RWPE2 (cell line): ENCODE data around the gene TOMM6.

Source experiments
- ATAC-seq: fragments of 200-7000 bp; cut with Tn5 transposase; 3 replicates; pipeline ENCODE4 v1.9.1; 2021; ENCODE audit warnings: low read depth
- DNase-seq: peaks from one replicate; pipeline ENCODE4 v3.0.0-alpha.2; 2020; ENCODE audit warnings: low spot score
- H3K27ac ChIP-seq: fragments of 450-650 bp; 2 replicates; pipeline ENCODE4 v1.5.1; 2017; ENCODE audit warnings: mild to moderate bottlenecking; ENCODE audit not compliant: poor library complexity, severe bottlenecking
- H3K27me3 ChIP-seq: fragments of 250-450 bp; sonication (Bioruptor Pico); 2 replicates; pipeline ENCODE4 v1.5.1; 2021; ENCODE audit warnings: mild to moderate bottlenecking, moderate library complexity; ENCODE audit not compliant: insufficient read depth, poor library complexity, severe bottlenecking
- H3K36me3 ChIP-seq: fragments of 250-450 bp; sonication (Bioruptor Pico); 2 replicates; pipeline ENCODE4 v1.5.1; 2020; ENCODE audit warnings: low read depth, mild to moderate bottlenecking, moderate library complexity
- H3K4me1 ChIP-seq: fragments of 250-450 bp; sonication (Bioruptor Pico); 2 replicates; pipeline ENCODE4 v1.5.1; 2021; ENCODE audit warnings: mild to moderate bottlenecking, moderate library complexity; ENCODE audit not compliant: insufficient read depth, poor library complexity, severe bottlenecking
- H3K4me3 ChIP-seq: fragments of 250-450 bp; sonication (Bioruptor Pico); 2 replicates; pipeline ENCODE4 v1.5.1; 2021; ENCODE audit warnings: mild to moderate bottlenecking, moderate library complexity; ENCODE audit not compliant: severe bottlenecking
- H3K9me3 ChIP-seq: fragments of 250-450 bp; sonication (Bioruptor Pico); 2 replicates; pipeline ENCODE4 v1.5.1; 2021; ENCODE audit warnings: mild to moderate bottlenecking, moderate library complexity; ENCODE audit not compliant: severe bottlenecking
- CTCF ChIP-seq: fragments of 450-650 bp; IDR thresholded peaks from one replicate; pipeline ENCODE4 v1.5.1; 2017; ENCODE audit warnings: mild to moderate bottlenecking, moderate library complexity; ENCODE audit not compliant: poor library complexity, severe bottlenecking

The TOMM6 gene

GRCh38 chr6:41789390-41789724 is 1.9 kb downstream of the TOMM6 start:
- Histone ChIP-seq H3K27ac (peak overlapping the region; percentile 69), H3K4me1 (peaks cover 8% of the 10 kb centered on the region), H3K4me3 (no peak overlapping the region), H3K36me3 (peaks cover 49% of the 10 kb centered on the region), H3K27me3 (no peaks in the 10 kb centered on the region), H3K9me3 (no peaks in the 10 kb centered on the region)
- no peak for DNase-seq
- ATAC-seq, result no peak
- TF ChIP-seq CTCF, result no peak

GRCh38 chr6:41790045-41790444 is 2.6 kb downstream of the TOMM6 start:
- Histone ChIP-seq H3K9me3 (no peaks in the 10 kb centered on the region), H3K36me3 (peaks cover 52% of the 10 kb centered on the region), H3K27ac (no peak overlapping the region), H3K4me3 (no peak overlapping the region), H3K27me3 (no peaks in the 10 kb centered on the region), H3K4me1 (peaks cover 8% of the 10 kb centered on the region)
- DNase-seq (no peak), ATAC-seq (no peak)
- no peak for TF ChIP-seq CTCF

GRCh38 chr6:41791305-41791704 is 3.8 kb downstream of the TOMM6 start:
- no peaks in the 10 kb centered on the region for H3K27me3 ChIP-seq
- ATAC-seq (no peak), DNase-seq (no peak)
- H3K36me3 ChIP-seq, result peaks cover 52% of the 10 kb centered on the region
- peaks cover 8% of the 10 kb centered on the region for H3K4me1 ChIP-seq
- no peak overlapping the region for H3K4me3 ChIP-seq
- no peaks in the 10 kb centered on the region for H3K9me3 ChIP-seq
- no peak overlapping the region for H3K27ac ChIP-seq
- TF ChIP-seq CTCF, result no peak

GRCh38 chr6:41791984-41792383 is 4.5 kb downstream of the TOMM6 start:
- Histone ChIP-seq H3K4me1 (peaks cover 8% of the 10 kb centered on the region), H3K27me3 (no peaks in the 10 kb centered on the region), H3K9me3 (no peaks in the 10 kb centered on the region), H3K27ac (no peak overlapping the region), H3K4me3 (no peak overlapping the region), H3K36me3 (peaks cover 52% of the 10 kb centered on the region)
- no peak for TF ChIP-seq CTCF
- ATAC-seq, result no peak
- DNase-seq, result no peak

- no peaks in the 10 kb centered on the region for H3K9me3 ChIP-seq
- H3K36me3 ChIP-seq, result peaks cover 22% of the 10 kb centered on the region
- H3K4me1 ChIP-seq, result no peaks in the 10 kb centered on the region
- no peak for ATAC-seq
- H3K27ac ChIP-seq, result no peak overlapping the region
- H3K27me3 ChIP-seq, result no peaks in the 10 kb centered on the region
- no peak for TF ChIP-seq CTCF
- H3K4me3 ChIP-seq, result no peak overlapping the region
- no peak for DNase-seq
These were observed 9.0 kb downstream of the TOMM6 start for GRCh38 chr6:41796474-41796873.
